ENCODE measurements around the gene FAM47E. TPM values are rescaled to one million over a fixed set of nuclear protein-coding genes. Genes with fewer than 3 reads are reported as not detected.

FAM47E gene
- total and polyA plus RNA-seq, 2 of the 13 experiments (the other 11 are each of a cell fraction or from before 2014, with no cell fraction given), result 0.33 to 0.66 TPM

- peak; percentile 61 for TF ChIP-seq TFDP2 (CRISPR knock-in tag; IDR thresholded peaks at IDR 0.05)
- no peak for TF ChIP-seq ZBTB1 (CRISPR knock-in tag; IDR thresholded peaks at IDR 0.05; ENCODE audit: borderline replicate concordance)
- TF ChIP-seq MXI1 (IDR thresholded peaks at IDR 0.05; ENCODE audit: borderline replicate concordance, low read depth, low read length), result peak; percentile 45; the same call in 1 of the 3 replicates
- TF ChIP-seq NR2F6 (IDR thresholded peaks at IDR 0.05), result no peak
- TF ChIP-seq NR2F6 (CRISPR knock-in tag; IDR thresholded peaks at IDR 0.05), result peak; percentile 58; the same call in 1 of the 2 replicates
- peak; percentile 66; the same call in 1 of the 2 replicates for TF ChIP-seq MED13 (CRISPR knock-in tag; IDR thresholded peaks at IDR 0.05)
- TF ChIP-seq CHD4 (IDR thresholded peaks at IDR 0.05; ENCODE audit: borderline replicate concordance, low read length), result no peak
- TF ChIP-seq AHR (CRISPR knock-in tag; IDR thresholded peaks at IDR 0.05), result peak; percentile 71; the same call in 1 of the 2 replicates
- peak; percentile 33; the same call in 1 of the 2 replicates for TF ChIP-seq GZF1 (CRISPR knock-in tag; IDR thresholded peaks at IDR 0.05)
- no peak for TF ChIP-seq ZNF337 (CRISPR knock-in tag; IDR thresholded peaks at IDR 0.05; ENCODE audit: borderline replicate concordance, low read depth)
- TF ChIP-seq RBFOX2 (IDR thresholded peaks at IDR 0.05; ENCODE audit: low read depth, low read length), result peak; percentile 87
- no peak for TF ChIP-seq MIER3 (CRISPR knock-in tag; IDR thresholded peaks at IDR 0.05; ENCODE audit: borderline replicate concordance)
- no peak; the same call in 1 of the 2 replicates for TF ChIP-seq ARID2 (CRISPR knock-in tag; IDR thresholded peaks at IDR 0.05; ENCODE audit: borderline replicate concordance)
- peak; percentile 72; the same call in 1 of the 2 replicates for TF ChIP-seq IRF9 (CRISPR knock-in tag; IDR thresholded peaks at IDR 0.05; ENCODE audit: borderline replicate concordance)
- TF ChIP-seq ETS1 (CRISPR knock-in tag; IDR thresholded peaks at IDR 0.05), result 0 out of 2 replicates have a peak, but pooled peaks have one; percentile 30
- TF ChIP-seq REPIN1 (CRISPR knock-in tag; IDR thresholded peaks at IDR 0.05; ENCODE audit: borderline replicate concordance, low read depth), result peak; percentile 74
- no peak for TF ChIP-seq BRF2 (CRISPR knock-in tag; IDR thresholded peaks at IDR 0.05)
- TF ChIP-seq ZBTB26 (CRISPR knock-in tag; IDR thresholded peaks at IDR 0.05; ENCODE audit: borderline replicate concordance), result peak; percentile 69; the same call in 1 of the 2 replicates
- TF ChIP-seq ETV6 (CRISPR knock-in tag; conservative IDR thresholded peaks at IDR 0.05), result peak; percentile 44; the same call in 1 of the 2 replicates
- TF ChIP-seq ZFP37 (CRISPR knock-in tag; IDR thresholded peaks at IDR 0.05; ENCODE audit: borderline replicate concordance), result no peak
- 0 out of 2 replicates have a peak, but pooled peaks have one; percentile 5 for TF ChIP-seq ZNF136 (CRISPR knock-in tag; IDR thresholded peaks at IDR 0.05; ENCODE audit: low read depth)
- no peak for TF ChIP-seq TBX3 (IDR thresholded peaks at IDR 0.05; ENCODE audit: borderline replicate concordance)
- no peak; the same call in 1 of the 2 replicates for TF ChIP-seq HCFC1 (IDR thresholded peaks at IDR 0.05; ENCODE audit: low read depth, low read length)
- peak; percentile 82 for TF ChIP-seq HOXA9 (CRISPR knock-in tag; IDR thresholded peaks at IDR 0.05; ENCODE audit: borderline replicate concordance)
These were observed 54.7 kb downstream of the FAM47E start, which contains the start of gene STBD1 (continued) for GRCh38 chr4:76305971-76306881.
